K562 (cell line): ENCODE measurements around the gene RNF222. TPM values are rescaled to one million over a fixed set of nuclear protein-coding genes. Genes with fewer than 3 reads are reported as not detected.

Source experiments
- ARID1B ChIP-seq: fragments of 450-650 bp; IDR thresholded peaks from 2 replicates; pipeline ENCODE4 v1.6.1; 2016; ENCODE audit warnings: antibody characterized with exemption, mild to moderate bottlenecking, inconsistent platforms
- CBFA2T3 ChIP-seq: fragments of 450-650 bp; IDR thresholded peaks from 2 replicates; pipeline ENCODE4 v1.6.1; 2017
- CCNT2 ChIP-seq: IDR thresholded peaks from 2 replicates; pipeline ENCODE4 v1.6.1; 2011; ENCODE audit warnings: borderline replicate concordance, low read depth, mild to moderate bottlenecking, moderate library complexity, mixed read lengths, low read length; ENCODE audit not compliant: insufficient read length; ENCODE audit errors: extremely low read depth
- CREM ChIP-seq: IDR thresholded peaks from 2 replicates; pipeline ENCODE4 v1.6.1; 2014; ENCODE audit warnings: antibody characterized with exemption, low read depth
- EP300 ChIP-seq: IDR thresholded peaks from 2 replicates; pipeline ENCODE4 v1.6.1; 2012; ENCODE audit warnings: low read length, improper control_type of control experiment
- FOSL1 ChIP-seq: fragments of 200-800 bp; sonication (Bioruptor generic); conservative IDR thresholded peaks from 2 replicates; pipeline ENCODE4 v1.6.1; 2016; ENCODE audit warnings: missing genetic modification characterization, missing compliant biosample characterization
- FOXM1 ChIP-seq, 2 experiments: fragments of 450-650 bp in 1 of 2; sonication (generic) in 1 of 2; formaldehyde crosslinking in 1 of 2; IDR thresholded peaks; 2 replicates each; pipeline versions ENCODE4 v1.6.1 to v1.9.0; 2017 to 2022; ENCODE audit warnings: low read depth in 2 of 2, mild to moderate bottlenecking in 2 of 2, missing genetic modification reagents in 1 of 2, moderate library complexity in 1 of 2
- HDAC2 ChIP-seq: fragments of 450-650 bp; IDR thresholded peaks from 2 replicates; pipeline ENCODE4 v1.6.1; 2016; ENCODE audit warnings: mild to moderate bottlenecking
- HDGF ChIP-seq: fragments of 450-650 bp; IDR thresholded peaks from 2 replicates; pipeline ENCODE4 v1.6.1; 2016
- MAFK ChIP-seq: IDR thresholded peaks from 2 replicates; pipeline ENCODE4 v1.6.1; 2011; ENCODE audit warnings: low read length, improper control_type of control experiment
- MBD2 ChIP-seq: sonication (generic); IDR thresholded peaks from 2 replicates; pipeline ENCODE4 v1.6.1; 2016; ENCODE audit warnings: low read depth, borderline replicate concordance
- MCM2 ChIP-seq: fragments of 450-650 bp; IDR thresholded peaks from 2 replicates; pipeline ENCODE4 v1.6.1; 2017; ENCODE audit warnings: low read depth, mild to moderate bottlenecking
- NR4A1 ChIP-seq, 2 experiments: fragments of 250-450 bp in 1 of 2; fragments of 450-650 bp in 1 of 2; sonication (Bioruptor Pico) in 1 of 2; IDR thresholded peaks; 2 replicates each; pipeline versions ENCODE4 v1.4.0 to v1.6.1; 2016 to 2020; ENCODE audit warnings: mild to moderate bottlenecking in 2 of 2, missing compliant biosample characterization in 1 of 2, missing genetic modification characterization in 1 of 2, moderate library complexity in 1 of 2
- PML ChIP-seq: IDR thresholded peaks from 2 replicates; pipeline ENCODE4 v1.6.1; 2012; ENCODE audit warnings: low read length, inconsistent platforms
- RCOR1 ChIP-seq, 2 experiments: IDR thresholded peaks; 2 replicates each; pipeline ENCODE4 v1.6.1; 2012; ENCODE audit warnings: low read depth in 2 of 2, low read length in 2 of 2, borderline replicate concordance in 1 of 2, improper control_type of control experiment in 1 of 2
- RNF2 ChIP-seq: sonication (generic); IDR thresholded peaks from 2 replicates; pipeline ENCODE4 v1.6.1; 2016
- SMAD4 ChIP-seq: fragments of 250-450 bp; sonication (Bioruptor Pico); conservative IDR thresholded peaks from 2 replicates; pipeline ENCODE4 v1.8.0; 2021; ENCODE audit warnings: inconsistent platforms, mild to moderate bottlenecking, moderate library complexity
- SOX6 ChIP-seq: fragments of 450-650 bp; IDR thresholded peaks from 2 replicates; pipeline ENCODE4 v1.6.1; 2014; ENCODE audit warnings: mild to moderate bottlenecking
- STAT5A ChIP-seq: IDR thresholded peaks from 2 replicates; pipeline ENCODE4 v1.6.1; 2012; ENCODE audit warnings: low read length, inconsistent platforms, borderline replicate concordance
- TARDBP ChIP-seq: fragments of 450-650 bp; IDR thresholded peaks from 2 replicates; pipeline ENCODE4 v1.6.1; 2016
- XRCC4 ChIP-seq: IDR thresholded peaks from one replicate; pipeline ENCODE4 v1.6.1; 2011; ENCODE audit not compliant: insufficient read depth, insufficient read length; ENCODE audit errors: extremely low read depth
- ZBED1 ChIP-seq: IDR thresholded peaks from 2 replicates; pipeline ENCODE4 v1.6.1; 2014
- ZEB2 ChIP-seq: fragments of 450-650 bp; IDR thresholded peaks from 2 replicates; pipeline ENCODE4 v1.6.1; 2016
- ZFP1 ChIP-seq: fragments of 450-650 bp; formaldehyde crosslinking; IDR thresholded peaks from 2 replicates; pipeline ENCODE4 v1.4.0; 2020; ENCODE audit warnings: mild to moderate bottlenecking, mixed read lengths
- ZFP36 ChIP-seq: fragments of 150-350 bp; IDR thresholded peaks from 2 replicates; pipeline ENCODE4 v1.6.1; 2018; ENCODE audit warnings: low read length, low read depth; ENCODE audit not compliant: partially characterized antibody
- ZNF717 ChIP-seq: fragments of 250-450 bp; sonication (Bioruptor Pico); IDR thresholded peaks from 2 replicates; pipeline ENCODE4 v1.5.0; 2021
- polyA plus RNA-seq, 8 experiments: library from polyadenylated mRNA; depleted of rRNA in 4 of 8; stranded (reverse) in 5 of 8; unstranded in 3 of 8; fragments of >200 nt; fragmentation: Nextera tagmentation in 2 of 8; fragmentation: Illumina TruSeq in 1 of 8; extraction: Ambion mirVana in 2 of 8; extraction: Trizol in 1 of 8; gene quantifications; 2 replicates each; pipeline versions ENCODE4 v1.2.1 to v1.2.3, GENCODE V29; 2011 to 2014; ENCODE audit warnings: inconsistent platforms in 1 of 8, missing spikeins in 1 of 8
- total RNA-seq, 7 experiments: library from RNA; depleted of rRNA in 6 of 7; stranded (reverse); fragments of >200 nt in 6 of 7; fragmentation: Illumina TruSeq in 2 of 7; extraction: Trizol in 2 of 7; gene quantifications; 2 replicates each; pipeline versions ENCODE4 v1.2.1 to v1.2.3, GENCODE V29; 2011 to 2021; ENCODE audit warnings: low replicate concordance in 1 of 7
- TF ChIP-seq, protein P1 (sequence below), 3 experiments: IDR thresholded peaks in 2 of 3; conservative IDR thresholded peaks in 1 of 3; 2 replicates each; pipeline ENCODE4 v1.5.1; 2011 to 2012; ENCODE audit warnings: low read length in 3 of 3, mild to moderate bottlenecking in 3 of 3, control low read depth in 2 of 3, improper control_type of control experiment in 1 of 3, inconsistent platforms in 1 of 3, low read depth in 1 of 3, mixed read lengths in 1 of 3, moderate library complexity in 1 of 3; ENCODE audit not compliant: insufficient read depth in 2 of 3
- TF ChIP-seq, protein P2 (sequence below): fragments of 450-650 bp; formaldehyde crosslinking; IDR thresholded peaks from 2 replicates; pipeline ENCODE4 v1.4.0; 2020; ENCODE audit warnings: mild to moderate bottlenecking, mixed read lengths

Gene RNF222
- total and polyA plus RNA-seq, 9 of the 15 experiments (the other 6 are each of a cell fraction or from before 2014, with no cell fraction given) = not detected

DNA sequence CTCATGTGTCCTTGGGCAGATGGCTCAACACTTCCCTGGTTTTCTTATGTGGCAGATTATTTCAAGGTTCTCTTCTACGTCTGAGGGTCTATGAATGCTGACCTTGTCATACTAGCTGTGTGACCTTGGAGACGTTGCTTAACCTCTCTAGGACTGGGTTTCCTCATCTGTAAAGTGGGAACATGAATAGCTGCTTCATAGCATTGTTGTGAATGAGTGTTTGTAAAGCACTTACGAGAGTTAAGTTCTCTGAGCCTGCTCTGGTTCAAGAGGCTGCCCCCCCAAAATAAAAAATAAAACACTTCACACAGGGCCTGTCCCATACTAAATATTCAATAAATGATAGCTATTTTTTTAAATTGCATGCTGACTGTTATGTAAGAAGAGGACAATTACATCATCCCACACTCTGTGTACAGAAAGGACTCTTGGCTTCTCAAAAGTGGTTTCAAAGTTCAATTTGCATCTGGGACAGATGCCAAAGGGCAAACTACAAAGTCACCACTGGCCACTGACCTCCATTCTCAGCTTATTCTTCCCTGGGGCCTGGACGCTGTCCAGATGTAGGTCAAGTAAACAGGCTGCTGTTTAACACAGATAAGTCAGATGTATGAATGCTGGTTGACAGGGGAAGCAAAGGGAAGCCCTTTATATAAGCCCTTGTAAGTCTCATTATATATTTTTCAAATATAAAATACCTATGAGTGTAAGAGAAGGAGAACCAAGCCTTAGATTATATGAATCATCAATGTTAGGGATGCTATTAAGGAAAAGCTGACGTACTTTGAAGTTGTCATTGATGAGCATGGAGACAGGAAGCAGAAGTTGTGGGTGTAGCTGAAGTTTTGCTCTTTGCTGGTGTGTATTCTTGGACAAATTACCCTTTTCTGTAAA is 22.7 kb upstream of the RNF222 start (continued):
- TF ChIP-seq, protein P1, sequence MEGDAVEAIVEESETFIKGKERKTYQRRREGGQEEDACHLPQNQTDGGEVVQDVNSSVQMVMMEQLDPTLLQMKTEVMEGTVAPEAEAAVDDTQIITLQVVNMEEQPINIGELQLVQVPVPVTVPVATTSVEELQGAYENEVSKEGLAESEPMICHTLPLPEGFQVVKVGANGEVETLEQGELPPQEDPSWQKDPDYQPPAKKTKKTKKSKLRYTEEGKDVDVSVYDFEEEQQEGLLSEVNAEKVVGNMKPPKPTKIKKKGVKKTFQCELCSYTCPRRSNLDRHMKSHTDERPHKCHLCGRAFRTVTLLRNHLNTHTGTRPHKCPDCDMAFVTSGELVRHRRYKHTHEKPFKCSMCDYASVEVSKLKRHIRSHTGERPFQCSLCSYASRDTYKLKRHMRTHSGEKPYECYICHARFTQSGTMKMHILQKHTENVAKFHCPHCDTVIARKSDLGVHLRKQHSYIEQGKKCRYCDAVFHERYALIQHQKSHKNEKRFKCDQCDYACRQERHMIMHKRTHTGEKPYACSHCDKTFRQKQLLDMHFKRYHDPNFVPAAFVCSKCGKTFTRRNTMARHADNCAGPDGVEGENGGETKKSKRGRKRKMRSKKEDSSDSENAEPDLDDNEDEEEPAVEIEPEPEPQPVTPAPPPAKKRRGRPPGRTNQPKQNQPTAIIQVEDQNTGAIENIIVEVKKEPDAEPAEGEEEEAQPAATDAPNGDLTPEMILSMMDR (IDR thresholded peaks at IDR 0.05 in 2 of 3, conservative IDR thresholded peaks at IDR 0.05 in 1 of 3; ENCODE audit: insufficient read depth in 2 of 3, low read depth in 1 of 3, low read length in 3 of 3) = no peak
- TF ChIP-seq STAT5A (peak; percentile 76), CBFA2T3 (peak; percentile 96), CREM (peak; percentile 61), PML (peak; percentile 89), FOXM1 (IDR thresholded peaks at IDR 0.05; ENCODE audit: low read depth) (peak; percentile 81; the same call in 1 of the 2 replicates), FOXM1 (CRISPR knock-in tag; IDR thresholded peaks at IDR 0.05; ENCODE audit: low read depth) (no peak), ZBED1 (0 out of 2 replicates have a peak, but pooled peaks have one; percentile 65), NR4A1 (CRISPR knock-in tag; IDR thresholded peaks at IDR 0.05) (no peak), NR4A1 (tag; IDR thresholded peaks at IDR 0.05) (peak; percentile 17; the same call in 1 of the 2 replicates), MCM2 (no peak), TARDBP (peak; percentile 47; the same call in 1 of the 2 replicates), ZEB2 (0 out of 2 replicates have a peak, but pooled peaks have one; percentile 23), MBD2 (0 out of 2 replicates have a peak, but pooled peaks have one; percentile 47), RNF2 (peak; percentile 32; the same call in 1 of the 2 replicates), FOSL1 (tag) (peak; percentile 74), SMAD4 (peak; percentile 72), ZNF717 (CRISPR knock-in tag) (no peak), EP300 (peak; percentile 90), ARID1B (peak; percentile 97), CCNT2 (peak; percentile 73), XRCC4 (no peak), RCOR1 (IDR thresholded peaks at IDR 0.05; ENCODE audit: borderline replicate concordance in 1 of 2, low read depth in 2 of 2, low read length in 2 of 2) (peak; percentile 55 to 86; a peak in 3 of 4 replicates), SOX6 (peak; percentile 94), HDAC2 (0 out of 2 replicates have a peak, but pooled peaks have one; percentile 63), MAFK (peak; percentile 40; the same call in 1 of the 2 replicates), ZFP36 (peak; percentile 14), HDGF (0 out of 2 replicates have a peak, but pooled peaks have one; percentile 61), ZFP1 (CRISPR knock-in tag) (no peak)
- TF ChIP-seq, protein P2, sequence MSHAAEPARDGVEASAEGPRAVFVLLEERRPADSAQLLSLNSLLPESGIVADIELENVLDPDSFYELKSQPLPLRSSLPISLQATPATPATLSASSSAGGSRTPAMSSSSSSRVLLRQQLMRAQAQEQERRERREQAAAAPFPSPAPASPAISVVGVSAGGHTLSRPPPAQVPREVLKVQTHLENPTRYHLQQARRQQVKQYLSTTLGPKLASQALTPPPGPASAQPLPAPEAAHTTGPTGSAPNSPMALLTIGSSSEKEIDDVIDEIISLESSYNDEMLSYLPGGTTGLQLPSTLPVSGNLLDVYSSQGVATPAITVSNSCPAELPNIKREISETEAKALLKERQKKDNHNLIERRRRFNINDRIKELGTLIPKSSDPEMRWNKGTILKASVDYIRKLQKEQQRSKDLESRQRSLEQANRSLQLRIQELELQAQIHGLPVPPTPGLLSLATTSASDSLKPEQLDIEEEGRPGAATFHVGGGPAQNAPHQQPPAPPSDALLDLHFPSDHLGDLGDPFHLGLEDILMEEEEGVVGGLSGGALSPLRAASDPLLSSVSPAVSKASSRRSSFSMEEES (CRISPR knock-in tag) = no peak
